HL-60 (cell line): ENCODE results near the gene NPHS1.

ENCODE experiments used
- CTCF ChIP-seq: IDR thresholded peaks from one replicate; pipeline ENCODE4 v1.5.1; 2011; ENCODE audit warnings: low read length, control low read depth, inconsistent platforms; ENCODE audit not compliant: insufficient read depth
- POLR2AphosphoS5 ChIP-seq: IDR thresholded peaks from 2 replicates; pipeline ENCODE4 v1.6.1; 2012; ENCODE audit warnings: low read depth
- REST ChIP-seq: IDR thresholded peaks from 2 replicates; pipeline ENCODE4 v1.6.1; 2012; ENCODE audit warnings: low read depth; ENCODE audit not compliant: insufficient replicate concordance

DNA sequence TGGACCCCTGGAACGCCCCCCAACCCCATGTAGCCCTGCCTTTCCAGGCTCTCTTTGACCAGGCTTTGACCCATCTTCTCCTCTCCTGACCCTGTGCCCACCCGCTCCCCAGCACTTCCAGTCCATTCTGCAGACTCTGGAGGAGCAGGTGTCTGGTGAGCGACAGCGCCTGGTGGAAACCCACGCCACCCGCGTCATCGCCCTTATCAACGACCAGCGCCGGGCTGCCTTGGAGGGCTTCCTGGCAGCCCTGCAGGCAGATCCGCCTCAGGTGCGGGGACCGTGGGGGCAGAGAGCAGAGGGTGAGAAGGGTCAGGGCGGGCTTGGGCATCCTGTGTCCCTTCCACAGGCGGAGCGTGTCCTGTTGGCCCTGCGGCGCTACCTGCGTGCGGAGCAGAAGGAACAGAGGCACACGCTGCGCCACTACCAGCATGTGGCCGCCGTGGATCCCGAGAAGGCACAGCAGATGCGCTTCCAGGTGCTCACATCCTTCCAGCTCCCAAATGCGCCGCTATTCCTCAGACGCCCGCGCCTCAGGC, 22.2 kb upstream of the NPHS1 start:
- TF ChIP-seq CTCF (no peak), REST (no peak), POLR2AphosphoS5 (no peak)
